Loucy (cell line): Measurements from ENCODE around the gene SCAF8.

Experiments used
- CTCF ChIP-seq: fragments of 200-600 bp; sonication (generic); conservative IDR thresholded peaks from 2 replicates; pipeline ENCODE4 v1.5.1; 2014; ENCODE audit warnings: mild to moderate bottlenecking, antibody characterized with exemption, low read length
- EZH2phosphoT487 ChIP-seq: fragments of 200-600 bp; IDR thresholded peaks from 2 replicates; pipeline ENCODE4 v1.6.1; 2018; ENCODE audit warnings: antibody characterized with exemption, mild to moderate bottlenecking, moderate library complexity, borderline replicate concordance

GRCh38 chr6:154792761-154793160, 59.5 kb downstream of the SCAF8 start:
- TF ChIP-seq CTCF (no peak), EZH2phosphoT487 (no peak)
